H1 (cell line): Measurements from ENCODE around the gene USF1. TPM values are rescaled to one million over a fixed set of nuclear protein-coding genes. Genes with fewer than 3 reads are reported as not detected.

Experiments
- ATF2 ChIP-seq: IDR thresholded peaks from 2 replicates; pipeline ENCODE4 v1.6.1; 2012; ENCODE audit warnings: low read length, inconsistent platforms
- CHD7 ChIP-seq: fragments of 300-600 bp; sonication (generic); IDR thresholded peaks from 2 replicates; pipeline ENCODE4 v1.7.1; 2012; ENCODE audit warnings: low read length, moderate library complexity, mild to moderate bottlenecking, inconsistent platforms; ENCODE audit not compliant: insufficient replicate concordance
- CTBP2 ChIP-seq: IDR thresholded peaks from 2 replicates; pipeline ENCODE4 v1.7.0; 2011; ENCODE audit warnings: borderline replicate concordance, mild to moderate bottlenecking, moderate library complexity, mixed read lengths, low read length; ENCODE audit not compliant: insufficient read depth, insufficient read length
- JUND ChIP-seq: IDR thresholded peaks from 2 replicates; pipeline ENCODE4 v1.6.1; 2011; ENCODE audit warnings: mild to moderate bottlenecking, improper control_type of control experiment, low read length
- MAX ChIP-seq: IDR thresholded peaks from 2 replicates; pipeline ENCODE4 v1.6.1; 2012; ENCODE audit warnings: inconsistent platforms
- RNF2 ChIP-seq: fragments of 200-900, 300-1000 bp; sonication (generic); IDR thresholded peaks from 2 replicates; pipeline ENCODE4 v1.7.1; 2016; ENCODE audit warnings: borderline replicate concordance, low read depth, mild to moderate bottlenecking, antibody characterized with exemption, low read length; ENCODE audit not compliant: poor library complexity, severe bottlenecking; ENCODE audit errors: missing control alignments
- polyA plus RNA-seq, 7 experiments: library from polyadenylated mRNA; depleted of rRNA in 3 of 7; stranded (reverse) in 5 of 7; unstranded in 2 of 7; fragments of >200 nt in 5 of 7; fragments of 200-250 nt in 2 of 7; gene quantifications; 1 replicate in 5 of 7; 2 replicates in 1 of 7; 4 replicates in 1 of 7; pipeline versions ENCODE4 v1.2.1 to v1.2.3, GENCODE V29; 2011 to 2013; ENCODE audit warnings: missing spikeins in 2 of 7, mixed read lengths in 2 of 7
- total RNA-seq: library from RNA; stranded (reverse); fragmentation: NEBNext Ultra II Directional; extraction: Animal tissue kit (Norgen Biotek cat#: 25700); gene quantifications from 2 replicates; pipeline ENCODE4 v1.2.1, GENCODE V29; 2021

The USF1 gene
- total and polyA plus RNA-seq, 2 of the 8 experiments (the other 6 are each of a cell fraction or from before 2014, with no cell fraction given) = 45.7 to 68.9 TPM

GRCh38 chr1:161068306-161069234 lies 22.8 kb upstream of the USF1 start (continued):
- TF ChIP-seq CHD7 (no peak), MAX (no peak), ATF2 (no peak), RNF2 (no peak), JUND (no peak), CTBP2 (no peak)
